HepG2 (cell line): ENCODE data around the gene ADARB1. TPM values are rescaled to one million over a fixed set of nuclear protein-coding genes. Genes with fewer than 3 reads are reported as not detected.

ENCODE experiments used
- ATAC-seq: fragments of 200-7000 bp; cut with Tn5 transposase; 3 replicates; pipeline ENCODE4 v1.9.1; 2020; ENCODE audit warnings: mild to moderate bottlenecking, moderate library complexity
- BruUV-seq: library from RNA; stranded (reverse); fragments of 400-500 nt; replicated peaks from 2 replicates; lab custom pipeline; 2021; lab: Mats Ljungman, UMichigan
- CTCF ChIA-PET: fragments of 300-600 bp; formaldehyde crosslinking; extraction: SDS; loops from one replicate; lab custom pipeline; 2021; ENCODE audit warnings: low total read pairs, inconsistent platforms, low intra/inter-chr PET ratio; lab: Yijun Ruan, JAX
- POLR2A ChIA-PET: fragments of 350-600 bp; sonication (Branson Sonifier 250); formaldehyde crosslinking; loops from one replicate; lab custom pipeline; 2020; ENCODE audit warnings: antibody characterized with exemption, inconsistent platforms; lab: Yijun Ruan, JAX
- DNase-seq: peaks from one replicate; pipeline ENCODE4 v3.0.0-alpha.2; 2015; ENCODE audit warnings: low spot score
- FAIRE-seq: peaks from 3 replicates; lab custom pipeline; 2011; peaks lifted over from hg19 to GRCh38; lab: Jason Lieb, UNC
- H2AFZ ChIP-seq: one replicate; pipeline ENCODE4 v1.6.1; 2011; ENCODE audit warnings: low read length, inconsistent platforms
- H3K27ac ChIP-seq: fragments of 300-600 bp; 3 replicates; pipeline ENCODE4 v1.8.0; 2011; ENCODE audit warnings: mixed run types, mild to moderate bottlenecking, mixed read lengths, low read length, inconsistent platforms; ENCODE audit not compliant: insufficient read depth; ENCODE audit errors: extremely low read length
- H3K27me3 ChIP-seq, 2 experiments: fragments of 200-600 bp in 1 of 2; 2 replicates in 1 of 2; 3 replicates in 1 of 2; pipeline versions ENCODE4 v1.6.0 to v1.8.0; 2011; ENCODE audit warnings: low read length in 2 of 2, mild to moderate bottlenecking in 2 of 2, moderate library complexity in 2 of 2, inconsistent platforms in 1 of 2; ENCODE audit not compliant: insufficient read depth in 2 of 2, control insufficient read depth in 1 of 2
- H3K36me3 ChIP-seq, 2 experiments: fragments of 200-600 bp in 1 of 2; replicated peaks in 1 of 2; 2 replicates in 1 of 2; 3 replicates in 1 of 2; pipeline versions ENCODE4 v1.5.1 to v1.8.0; 2011; ENCODE audit warnings: low read length in 2 of 2, inconsistent platforms in 1 of 2; ENCODE audit not compliant: insufficient read depth in 2 of 2, control insufficient read depth in 1 of 2
- H3K4me1 ChIP-seq: 2 replicates; pipeline ENCODE4 v1.5.1; 2012; ENCODE audit warnings: low read length, inconsistent platforms; ENCODE audit not compliant: insufficient read depth
- H3K4me2 ChIP-seq: 2 replicates; pipeline ENCODE4 v1.6.0; 2011; ENCODE audit warnings: low read depth, low read length, inconsistent platforms
- H3K4me3 ChIP-seq, 3 experiments: fragments of 200-600 bp in 1 of 3; sonication (generic), shearing (Covaris generic) in 1 of 3; replicated peaks in 1 of 3; 2 replicates each; pipeline ENCODE4 v1.5.1; 2011 to 2016; ENCODE audit warnings: low read length in 3 of 3, inconsistent platforms in 2 of 3, low read depth in 2 of 3, mild to moderate bottlenecking in 2 of 3, control low read depth in 1 of 3, mixed read lengths in 1 of 3; ENCODE audit not compliant: insufficient read depth in 1 of 3
- H3K79me2 ChIP-seq: one replicate; pipeline ENCODE4 v1.6.1; 2011; ENCODE audit warnings: low read length, inconsistent platforms; ENCODE audit not compliant: insufficient read depth
- H3K9ac ChIP-seq: 2 replicates; pipeline ENCODE4 v1.6.0; 2011; ENCODE audit warnings: mild to moderate bottlenecking, low read depth, low read length, inconsistent platforms; ENCODE audit not compliant: insufficient read depth
- H3K9me3 ChIP-seq: 2 replicates; pipeline ENCODE4 v1.5.1; 2012; ENCODE audit warnings: mild to moderate bottlenecking, low read length
- H4K20me1 ChIP-seq: 2 replicates; pipeline ENCODE4 v1.6.0; 2011; ENCODE audit warnings: inconsistent platforms, mild to moderate bottlenecking, low read length, moderate library complexity; ENCODE audit not compliant: insufficient read depth
- ADNP ChIP-seq: sonication (generic); formaldehyde crosslinking; IDR thresholded peaks from 2 replicates; pipeline ENCODE4 v1.4.0; 2020; ENCODE audit warnings: missing genetic modification reagents
- CC2D1A ChIP-seq: sonication (generic); formaldehyde crosslinking; IDR thresholded peaks from 2 replicates; pipeline ENCODE4 v1.8.1; 2023; ENCODE audit warnings: mild to moderate bottlenecking, missing genetic modification reagents
- DR1 ChIP-seq: sonication (generic); formaldehyde crosslinking; IDR thresholded peaks from 2 replicates; pipeline ENCODE4 v1.8.0; 2021; ENCODE audit warnings: mild to moderate bottlenecking, missing genetic modification reagents, inconsistent platforms
- ELF3 ChIP-seq: IDR thresholded peaks from 2 replicates; pipeline ENCODE4 v1.6.1; 2016; ENCODE audit warnings: missing genetic modification reagents, missing compliant biosample characterization
- FOXA3 ChIP-seq: IDR thresholded peaks from 2 replicates; pipeline ENCODE4 v1.6.1; 2016; ENCODE audit warnings: missing genetic modification reagents, missing compliant biosample characterization
- GABPA ChIP-seq, 2 experiments: IDR thresholded peaks; 2 replicates each; pipeline ENCODE4 v1.6.1; 2011 to 2016; ENCODE audit warnings: low read depth in 2 of 2, low read length in 1 of 2, missing biosample characterization in 1 of 2, missing genetic modification characterization in 1 of 2
- GLI4 ChIP-seq: sonication (generic); formaldehyde crosslinking; IDR thresholded peaks from 2 replicates; pipeline ENCODE4 v1.5.1; 2020; ENCODE audit warnings: missing genetic modification reagents, mild to moderate bottlenecking, moderate library complexity, borderline replicate concordance
- HNRNPLL ChIP-seq: fragments of 200-400 bp; formaldehyde crosslinking; IDR thresholded peaks from 2 replicates; pipeline ENCODE4 v1.6.1; 2017; ENCODE audit warnings: mild to moderate bottlenecking, low read depth, low read length; ENCODE audit not compliant: poor library complexity, severe bottlenecking
- JUNB ChIP-seq: sonication (generic); formaldehyde crosslinking; IDR thresholded peaks from 2 replicates; pipeline ENCODE4 v1.8.0; 2022; ENCODE audit warnings: missing genetic modification reagents, mild to moderate bottlenecking, borderline replicate concordance
- MTF1 ChIP-seq: sonication (generic); formaldehyde crosslinking; IDR thresholded peaks from 2 replicates; pipeline ENCODE4 v1.5.0; 2020; ENCODE audit warnings: missing genetic modification reagents
- NFE2 ChIP-seq: sonication (generic); formaldehyde crosslinking; IDR thresholded peaks from 2 replicates; pipeline ENCODE4 v1.4.0; 2020; ENCODE audit warnings: missing genetic modification reagents
- NR2F6 ChIP-seq, 2 experiments: IDR thresholded peaks; 2 replicates each; pipeline ENCODE4 v1.6.1; 2016; ENCODE audit warnings: antibody characterized with exemption in 1 of 2, mild to moderate bottlenecking in 1 of 2
- PHF21A ChIP-seq: sonication (generic); formaldehyde crosslinking; IDR thresholded peaks from 2 replicates; pipeline ENCODE4 v1.5.0; 2020; ENCODE audit warnings: mild to moderate bottlenecking, missing genetic modification reagents
- SCMH1 ChIP-seq: sonication (generic); formaldehyde crosslinking; IDR thresholded peaks from 2 replicates; pipeline ENCODE4 v1.9.0; 2021; ENCODE audit warnings: missing genetic modification reagents, mild to moderate bottlenecking, borderline replicate concordance
- SMARCC2 ChIP-seq: fragments of 450-650 bp; IDR thresholded peaks from 2 replicates; pipeline ENCODE4 v1.6.1; 2017; ENCODE audit warnings: antibody characterized with exemption, mild to moderate bottlenecking
- TGIF2 ChIP-seq: IDR thresholded peaks from 2 replicates; pipeline ENCODE4 v1.6.1; 2016; ENCODE audit warnings: control low read depth, missing compliant biosample characterization
- ZEB1 ChIP-seq: IDR thresholded peaks from 2 replicates; pipeline ENCODE4 v1.6.1; 2012; ENCODE audit warnings: mild to moderate bottlenecking, low read depth, inconsistent platforms; ENCODE audit not compliant: insufficient replicate concordance
- ZNF335 ChIP-seq: sonication (generic); formaldehyde crosslinking; IDR thresholded peaks from 2 replicates; pipeline ENCODE4 v1.4.0; 2020; ENCODE audit warnings: missing genetic modification reagents
- ZNF382 ChIP-seq: sonication (generic); formaldehyde crosslinking; IDR thresholded peaks from 2 replicates; pipeline ENCODE4 v1.5.0; 2020; ENCODE audit warnings: missing genetic modification reagents, mild to moderate bottlenecking, borderline replicate concordance
- ZNF687 ChIP-seq: sonication (generic); formaldehyde crosslinking; IDR thresholded peaks from 2 replicates; pipeline ENCODE4 v1.5.1; 2020; ENCODE audit warnings: mild to moderate bottlenecking, missing genetic modification reagents, moderate library complexity
- WGBS: methylation state at CpG from one replicate; pipeline ENCODE4 v1.1.6; 2017; ENCODE audit warnings: low lambda C conversion rate; 5-methylcytosine and 5-hydroxymethylcytosine counted together
- in situ Hi-C: cut with HindIII; loops from 2 replicates; pipeline ENCODE4 v1.10.0; 2017; ENCODE audit warnings: low pct_unique_long_range_greater_than_20kb; ENCODE audit not compliant: extremely low pct_ligation_motif_present
- intact Hi-C: fragments of 100-400 bp; cut with micrococcal nuclease; formaldehyde crosslinking; loops from one replicate; pipeline ENCODE4 v1.10.0; 2022; ENCODE audit not compliant: unreplicated experiment
- polyA plus RNA-seq, 8 experiments: library from polyadenylated mRNA; depleted of rRNA in 3 of 8; stranded (reverse) in 7 of 8; unstranded in 1 of 8; fragments of >200 nt; fragmentation: Illumina TruSeq in 4 of 8; extraction: Trizol in 4 of 8; gene quantifications; 2 replicates each; pipeline versions ENCODE4 v1.2.1 to v1.2.3, GENCODE V29; 2011 to 2016; ENCODE audit warnings: low read depth in 4 of 8, missing spikeins in 1 of 8, mixed read lengths in 1 of 8; ENCODE audit not compliant: insufficient read depth in 1 of 8
- total RNA-seq, 5 experiments: library from RNA; depleted of rRNA; stranded (reverse); fragments of >200 nt; fragmentation: Illumina TruSeq; extraction: Trizol; gene quantifications; 2 replicates each; pipeline ENCODE4 v1.2.3, GENCODE V29; 2016; ENCODE audit warnings: low read depth in 1 of 5

ADARB1 gene
- total and polyA plus RNA-seq, 2 of the 13 experiments (the other 11 are each of a cell fraction or from before 2014, with no cell fraction given) = 6.6 to 10.0 TPM

- Histone ChIP-seq H3K4me1 (no peaks in the 10 kb centered on the region), H3K79me2 (no peaks in the 10 kb centered on the region), H3K4me2 (no peak overlapping the region), H3K9me3 (no peaks in the 10 kb centered on the region), H3K27ac (no peak overlapping the region), H3K36me3 (no peaks in the 10 kb centered on the region), H2AFZ (no peak overlapping the region)
- ATAC-seq = no peak
- CTCF ChIA-PET = no interaction called here
- intact Hi-C loops = no loop called here
- no peak for DNase-seq
- no TSS peak for BruUV-seq
- 97% methylated on average over 16 of the region's 17 CpGs for WGBS
- FAIRE-seq = no peak
- no peak for TF ChIP-seq NFE2
- TF ChIP-seq ELF3 (CRISPR knock-in tag) = no peak
- TF ChIP-seq ZEB1 = no peak
- TF ChIP-seq CC2D1A (CRISPR knock-in tag) = no peak
- TF ChIP-seq DR1 (CRISPR knock-in tag) = no peak
- TF ChIP-seq PHF21A (CRISPR knock-in tag) = no peak
- no peak for TF ChIP-seq FOXA3
- no peak for TF ChIP-seq ADNP
- no peak for TF ChIP-seq NR2F6 (IDR thresholded peaks at IDR 0.05)
- no peak for TF ChIP-seq NR2F6 (CRISPR knock-in tag; IDR thresholded peaks at IDR 0.05)
- no peak for TF ChIP-seq GABPA (IDR thresholded peaks at IDR 0.05; ENCODE audit: low read depth, low read length)
- no peak for TF ChIP-seq GABPA (CRISPR knock-in tag; IDR thresholded peaks at IDR 0.05; ENCODE audit: low read depth)
- no peak for TF ChIP-seq HNRNPLL
- no peak for TF ChIP-seq SMARCC2
- TF ChIP-seq GLI4 (CRISPR knock-in tag) = no peak
- no peak for TF ChIP-seq ZNF687
- no peak for TF ChIP-seq JUNB (CRISPR knock-in tag)
- TF ChIP-seq ZNF335 (CRISPR knock-in tag) = no peak
- no peak for TF ChIP-seq SCMH1
- no peak for TF ChIP-seq TGIF2
- no peak for TF ChIP-seq MTF1 (CRISPR knock-in tag)
- no peak for TF ChIP-seq ZNF382 (CRISPR knock-in tag)
- TF ChIP-seq, all 625 proteins: peak for 0
- no peak overlapping the region for H3K9ac ChIP-seq
- no peak overlapping the region for H3K4me3 ChIP-seq
- POLR2A ChIA-PET = no interaction called here
- H4K20me1 ChIP-seq = no peaks in the 10 kb centered on the region
- H3K27me3 ChIP-seq = no peaks in the 10 kb centered on the region
- in situ Hi-C loops = no loop called here
Measured at GRCh38 chr21:45131537-45131999, 57.2 kb downstream of the ADARB1 start.
